Measurements from ENCODE around the gene ALPL.

Gene ALPL

DNA sequence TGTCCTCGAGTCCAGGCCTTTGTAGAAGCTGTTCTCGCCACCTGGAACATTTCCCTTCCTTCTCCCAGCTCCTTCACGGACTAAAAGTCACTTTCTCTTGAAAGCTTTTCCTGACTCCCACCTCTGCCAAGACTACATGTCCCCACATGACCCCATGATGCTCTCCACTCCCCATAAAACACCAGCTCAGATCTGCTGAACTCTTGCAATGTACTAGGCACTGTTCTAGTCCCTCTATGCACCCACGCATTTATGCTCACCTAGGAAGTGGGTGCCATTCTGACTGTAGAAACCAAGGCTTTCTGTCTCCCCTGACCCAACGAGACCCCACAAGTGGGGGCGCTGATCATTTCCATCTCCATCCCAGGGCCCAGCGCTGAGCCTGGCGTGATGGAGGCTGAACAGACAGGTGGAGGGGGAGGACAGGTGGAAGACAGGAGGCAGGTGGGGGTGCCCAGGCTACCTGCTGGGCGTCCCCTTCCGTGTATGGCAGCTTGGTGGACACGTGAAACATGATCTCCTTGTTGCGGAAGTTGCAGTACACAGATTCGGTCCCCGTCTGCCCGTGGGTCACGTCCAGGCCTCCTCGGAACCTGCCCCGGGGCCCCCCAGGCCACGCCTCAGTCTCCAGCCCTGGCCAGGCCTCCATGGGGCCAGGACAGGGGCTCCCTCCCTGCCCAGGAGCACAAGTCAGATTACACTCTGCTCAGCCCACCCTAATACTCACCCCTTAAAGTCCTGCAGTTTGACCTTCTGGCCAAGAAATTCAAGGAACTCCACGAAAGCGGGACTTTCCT is 102.0 kb downstream of the ALPL start:
- DNase-seq (ENCODE audit: low read depth, low spot score): no peak
- no peak overlapping the region for H3K4me3 ChIP-seq (ENCODE audit: low read depth, low read length)
- TF ChIP-seq, protein P1, sequence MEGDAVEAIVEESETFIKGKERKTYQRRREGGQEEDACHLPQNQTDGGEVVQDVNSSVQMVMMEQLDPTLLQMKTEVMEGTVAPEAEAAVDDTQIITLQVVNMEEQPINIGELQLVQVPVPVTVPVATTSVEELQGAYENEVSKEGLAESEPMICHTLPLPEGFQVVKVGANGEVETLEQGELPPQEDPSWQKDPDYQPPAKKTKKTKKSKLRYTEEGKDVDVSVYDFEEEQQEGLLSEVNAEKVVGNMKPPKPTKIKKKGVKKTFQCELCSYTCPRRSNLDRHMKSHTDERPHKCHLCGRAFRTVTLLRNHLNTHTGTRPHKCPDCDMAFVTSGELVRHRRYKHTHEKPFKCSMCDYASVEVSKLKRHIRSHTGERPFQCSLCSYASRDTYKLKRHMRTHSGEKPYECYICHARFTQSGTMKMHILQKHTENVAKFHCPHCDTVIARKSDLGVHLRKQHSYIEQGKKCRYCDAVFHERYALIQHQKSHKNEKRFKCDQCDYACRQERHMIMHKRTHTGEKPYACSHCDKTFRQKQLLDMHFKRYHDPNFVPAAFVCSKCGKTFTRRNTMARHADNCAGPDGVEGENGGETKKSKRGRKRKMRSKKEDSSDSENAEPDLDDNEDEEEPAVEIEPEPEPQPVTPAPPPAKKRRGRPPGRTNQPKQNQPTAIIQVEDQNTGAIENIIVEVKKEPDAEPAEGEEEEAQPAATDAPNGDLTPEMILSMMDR (IDR thresholded peaks at IDR 0.05; ENCODE audit: low read depth, low read length): no peak
- in situ Hi-C loops (cut with HindIII; ENCODE audit: low sequenced_read_pairs): no loop called here

GRCh38 chr1:21612057-21612456 is 102.8 kb downstream of the ALPL start:
- TF ChIP-seq, protein P1 (IDR thresholded peaks at IDR 0.05; ENCODE audit: low read depth, low read length): no peak
- DNase-seq (ENCODE audit: low read depth, low spot score): no peak
- in situ Hi-C loops (cut with HindIII; ENCODE audit: low sequenced_read_pairs): no loop called here
- H3K4me3 ChIP-seq (ENCODE audit: low read depth, low read length): no peak overlapping the region

DNA sequence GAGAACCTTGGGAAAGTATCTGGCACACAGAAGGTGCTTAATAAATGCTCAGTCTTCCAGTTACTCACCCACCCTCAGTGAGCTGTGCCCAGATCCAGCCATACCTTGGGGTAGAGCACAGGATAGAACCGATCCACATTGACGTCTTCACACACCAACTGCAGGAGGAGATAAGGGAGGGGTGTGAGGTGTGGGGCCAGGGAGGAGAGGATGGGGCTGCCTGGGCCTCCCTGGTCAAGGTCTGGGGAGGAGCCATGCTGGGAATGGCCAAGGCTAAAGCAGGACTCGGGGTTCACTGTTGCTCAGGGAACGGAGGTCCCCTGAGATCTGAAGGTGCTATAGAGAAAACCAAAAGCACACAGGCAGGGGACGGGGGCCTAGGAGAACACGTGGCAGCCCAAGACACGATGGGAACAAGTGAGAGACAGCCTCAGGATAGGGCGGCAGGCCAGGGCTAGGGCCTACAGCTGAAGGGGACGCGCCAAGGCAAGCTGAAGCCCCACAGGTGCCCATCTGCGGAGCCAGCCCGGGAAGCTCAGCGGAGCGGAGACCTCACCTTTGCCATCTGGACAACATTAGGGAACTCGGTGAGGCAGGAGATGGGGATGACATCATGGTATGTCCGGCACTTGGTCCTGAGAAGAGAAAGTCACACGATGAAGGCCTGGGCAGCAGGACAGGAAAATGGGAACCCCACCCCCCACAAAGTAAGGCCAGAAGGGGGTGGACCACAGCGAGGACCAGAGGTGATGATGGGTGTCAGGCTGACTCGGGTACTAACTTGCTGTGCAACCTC is 104.0 kb downstream of the ALPL start:
- no peak for DNase-seq (ENCODE audit: low read depth, low spot score)
- TF ChIP-seq, protein P1 (IDR thresholded peaks at IDR 0.05; ENCODE audit: low read depth, low read length): no peak
- in situ Hi-C loops (cut with HindIII; ENCODE audit: low sequenced_read_pairs): no loop called here
- no peak overlapping the region for H3K4me3 ChIP-seq (ENCODE audit: low read depth, low read length)

DNA sequence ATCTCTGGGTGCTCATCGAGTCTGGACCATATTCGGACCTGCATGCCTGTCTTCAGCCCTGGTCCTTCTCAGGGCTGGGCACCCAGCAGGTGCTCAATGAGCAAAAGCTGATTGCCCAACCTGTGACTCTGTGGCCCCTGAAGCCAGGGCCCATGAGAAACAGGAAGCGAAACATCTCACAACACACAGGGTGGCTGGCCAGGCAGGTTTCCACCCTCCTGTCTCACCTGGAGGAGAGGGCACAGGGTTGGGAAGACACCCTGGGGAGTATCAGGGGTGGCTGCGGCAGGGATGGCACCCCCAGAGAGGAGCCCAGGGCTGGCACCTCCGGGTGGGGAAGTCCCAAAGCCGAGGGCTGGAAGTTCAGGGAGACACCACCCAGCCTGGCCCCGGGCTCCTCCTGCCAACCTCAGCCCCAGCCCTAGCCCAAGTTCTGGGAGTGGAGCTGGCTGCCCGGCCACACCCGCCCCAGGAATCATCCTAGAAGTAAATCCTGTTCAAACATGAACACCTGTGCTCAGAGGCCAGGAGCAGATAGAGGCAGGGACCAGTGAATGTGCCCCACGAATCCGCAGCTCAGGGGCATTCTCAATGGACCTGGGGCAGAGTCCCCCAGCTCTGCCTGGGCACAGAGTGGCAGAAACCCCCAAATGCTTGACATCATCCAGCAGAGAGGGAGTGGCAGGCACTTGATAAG is 105.3 kb downstream of the ALPL start:
- TF ChIP-seq, protein P1 (IDR thresholded peaks at IDR 0.05; ENCODE audit: low read depth, low read length): no peak
- no peak for DNase-seq (ENCODE audit: low read depth, low spot score)
- no peak overlapping the region for H3K4me3 ChIP-seq (ENCODE audit: low read depth, low read length)
- in situ Hi-C loops (cut with HindIII; ENCODE audit: low sequenced_read_pairs): no loop called here

DNA sequence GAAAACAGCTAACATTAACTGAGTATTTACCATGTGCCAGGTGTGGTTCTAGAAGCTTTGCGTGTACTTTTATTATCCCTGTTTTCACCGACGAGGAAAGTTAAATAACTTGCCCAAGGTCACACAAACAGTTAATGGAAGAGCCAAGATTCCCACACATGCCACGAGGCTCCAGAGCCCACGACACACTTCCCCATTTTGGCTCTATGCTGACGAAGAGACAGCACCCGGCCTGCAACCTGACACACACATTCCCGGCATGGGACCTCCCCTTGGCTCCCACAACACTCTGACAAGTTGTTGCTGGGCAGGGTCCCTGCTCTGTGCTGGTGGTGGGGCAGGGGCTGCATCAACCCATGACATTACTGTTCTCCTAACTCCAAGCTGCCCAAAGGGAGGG is 107.1 kb downstream of the ALPL start:
- DNase-seq (ENCODE audit: low read depth, low spot score): no peak
- TF ChIP-seq, protein P1 (IDR thresholded peaks at IDR 0.05; ENCODE audit: low read depth, low read length): no peak
- no peak overlapping the region for H3K4me3 ChIP-seq (ENCODE audit: low read depth, low read length)
- in situ Hi-C loops (cut with HindIII; ENCODE audit: low sequenced_read_pairs): no loop called here

- TF ChIP-seq, protein P1 (IDR thresholded peaks at IDR 0.05; ENCODE audit: low read depth, low read length): no peak
- no peak overlapping the region for H3K4me3 ChIP-seq (ENCODE audit: low read depth, low read length)
- DNase-seq (ENCODE audit: low read depth, low spot score): no peak
- in situ Hi-C loops (cut with HindIII; ENCODE audit: low sequenced_read_pairs): no loop called here
Measured at GRCh38 chr1:21617126-21617738, 108.0 kb downstream of the ALPL start.
